Muscle layer of duodenum (tissue), 2 donors: ENCODE measurements around the gene ZIC4.
A peak's percentile ranks its signal among the peaks of the same experiment; 100 is the strongest.

ENCODE experiments used
- H3K27ac ChIP-seq: one replicate; pipeline ENCODE4 v1.7.0; 2013; ENCODE audit warnings: mild to moderate bottlenecking, low read length
- H3K27me3 ChIP-seq: one replicate; pipeline ENCODE4 v1.7.0; 2013; ENCODE audit warnings: low read depth, mild to moderate bottlenecking, control low read depth, low read length
- H3K36me3 ChIP-seq, 2 donors: one replicate each; pipeline ENCODE4 v1.7.0; 2013; ENCODE audit warnings: low read length in 2 of 2, control low read depth in 1 of 2, mild to moderate bottlenecking in 1 of 2; ENCODE audit not compliant: insufficient read depth in 2 of 2, control insufficient read depth in 1 of 2
- H3K4me1 ChIP-seq, 2 donors: one replicate each; pipeline ENCODE4 v1.7.0; 2013; ENCODE audit warnings: low read length in 2 of 2, mild to moderate bottlenecking in 2 of 2, control low read depth in 1 of 2, moderate library complexity in 1 of 2; ENCODE audit not compliant: insufficient read depth in 2 of 2, control insufficient read depth in 1 of 2
- H3K4me3 ChIP-seq, 2 donors: one replicate each; pipeline ENCODE4 v1.7.0; 2013; ENCODE audit warnings: low read length in 2 of 2, low read depth in 1 of 2, mild to moderate bottlenecking in 1 of 2
- H3K9me3 ChIP-seq, 2 donors: one replicate each; pipeline ENCODE4 v1.7.0; 2013; ENCODE audit warnings: low read length in 2 of 2, control low read depth in 1 of 2, mild to moderate bottlenecking in 1 of 2; ENCODE audit not compliant: control insufficient read depth in 1 of 2
- donor health status: healthy.

The ZIC4 gene

GRCh38 chr3:147423798-147424580 lies 17.6 kb upstream of the ZIC4 start:
- peaks cover 58% of the 10 kb centered on the region for H3K27me3 ChIP-seq
- H3K27ac ChIP-seq, result no peak overlapping the region
- H3K4me1 ChIP-seq, result peaks cover 0 to 25% of the 10 kb centered on the region in 2 donors

GRCh38 chr3:147423537-147423797 lies 17.1 kb upstream of the ZIC4 start:
- Histone ChIP-seq H3K36me3 (no peaks in the 10 kb centered on the region), H3K9me3 (peaks cover 2 to 13% of the 10 kb centered on the region in 2 donors), H3K27me3 (peaks cover 63% of the 10 kb centered on the region), H3K27ac (no peak overlapping the region), H3K4me1 (peaks cover 0 to 29% of the 10 kb centered on the region in 2 donors), H3K4me3 (no peak overlapping the region)

More at GRCh38 chr3:147423798-147424580, 17.6 kb upstream of the ZIC4 start:
- Histone ChIP-seq H3K36me3 (no peaks in the 10 kb centered on the region), H3K4me3 (no peak overlapping the region), H3K9me3 (peaks cover 2 to 13% of the 10 kb centered on the region in 2 donors)

GRCh38 chr3:147422601-147423536 lies 16.5 kb upstream of the ZIC4 start:
- Histone ChIP-seq H3K36me3 (no peaks in the 10 kb centered on the region), H3K27ac (no peak overlapping the region), H3K27me3 (peaks cover 68% of the 10 kb centered on the region), H3K4me1 (peaks cover 0 to 29% of the 10 kb centered on the region in 2 donors), H3K9me3 (peaks cover 2 to 13% of the 10 kb centered on the region in 2 donors), H3K4me3 (no peak overlapping the region)

GRCh38 chr3:147422196-147422595 lies 15.9 kb upstream of the ZIC4 start:
- Histone ChIP-seq H3K4me3 (no peak overlapping the region), H3K27me3 (peaks cover 68% of the 10 kb centered on the region), H3K36me3 (no peaks in the 10 kb centered on the region), H3K27ac (no peak overlapping the region), H3K9me3 (peaks cover 2 to 13% of the 10 kb centered on the region in 2 donors), H3K4me1 (peaks cover 0 to 29% of the 10 kb centered on the region in 2 donors)

DNA sequence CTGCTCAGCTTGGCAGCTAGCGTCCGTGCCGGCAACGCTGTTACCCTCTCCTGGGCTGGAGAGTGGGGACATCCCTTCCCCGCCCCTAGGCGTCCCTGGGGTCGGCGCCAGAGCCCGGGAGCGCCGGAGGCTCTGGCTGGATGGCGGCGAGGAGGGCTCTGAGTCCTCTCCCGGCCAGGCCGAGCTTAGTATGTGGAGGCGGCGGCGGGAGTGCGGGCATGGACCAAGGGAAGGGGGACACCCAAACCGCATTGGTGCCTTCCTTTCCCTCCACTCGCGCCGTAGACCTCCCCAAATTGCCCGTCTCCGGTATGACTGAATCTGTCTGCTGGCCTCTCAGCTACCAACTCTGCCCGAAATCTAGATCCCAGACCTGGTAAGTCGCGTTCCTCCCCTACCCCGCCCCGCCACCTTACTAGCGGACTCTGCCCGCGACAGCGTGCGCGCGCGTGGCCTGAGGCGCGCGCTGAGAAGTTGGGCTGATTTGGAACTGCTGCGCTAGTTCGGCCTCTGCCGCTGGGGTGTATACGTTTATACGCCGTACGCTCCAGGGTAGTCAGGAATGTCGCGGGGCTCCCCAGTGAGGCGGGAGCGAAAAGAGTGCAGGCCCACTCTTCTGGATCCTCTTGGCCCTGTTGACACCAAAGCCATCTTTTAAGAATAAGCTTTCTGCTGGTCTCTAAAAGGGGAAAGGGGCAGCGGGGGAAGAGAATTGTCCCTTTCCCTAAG lies 15.0 kb upstream of the ZIC4 start:
- H3K27me3 ChIP-seq, result peaks cover 68% of the 10 kb centered on the region
- H3K27ac ChIP-seq, result no peak overlapping the region
- peak overlapping the region in 1 of 2 donors; percentile 10 for H3K4me3 ChIP-seq

GRCh38 chr3:147420353-147421183 lies 14.2 kb upstream of the ZIC4 start:
- Histone ChIP-seq H3K4me3 (peak overlapping the region in 1 of 2 donors; percentile 10), H3K36me3 (no peaks in the 10 kb centered on the region), H3K4me1 (peaks cover 0 to 29% of the 10 kb centered on the region in 2 donors), H3K27ac (no peak overlapping the region), H3K27me3 (peaks cover 75% of the 10 kb centered on the region), H3K9me3 (peaks cover 2 to 13% of the 10 kb centered on the region in 2 donors)

More for the DNA sequence above, 15.0 kb upstream of the ZIC4 start:
- H3K36me3 ChIP-seq, result no peaks in the 10 kb centered on the region
- H3K9me3 ChIP-seq, result peaks cover 2 to 13% of the 10 kb centered on the region in 2 donors
- peaks cover 0 to 29% of the 10 kb centered on the region in 2 donors for H3K4me1 ChIP-seq

DNA sequence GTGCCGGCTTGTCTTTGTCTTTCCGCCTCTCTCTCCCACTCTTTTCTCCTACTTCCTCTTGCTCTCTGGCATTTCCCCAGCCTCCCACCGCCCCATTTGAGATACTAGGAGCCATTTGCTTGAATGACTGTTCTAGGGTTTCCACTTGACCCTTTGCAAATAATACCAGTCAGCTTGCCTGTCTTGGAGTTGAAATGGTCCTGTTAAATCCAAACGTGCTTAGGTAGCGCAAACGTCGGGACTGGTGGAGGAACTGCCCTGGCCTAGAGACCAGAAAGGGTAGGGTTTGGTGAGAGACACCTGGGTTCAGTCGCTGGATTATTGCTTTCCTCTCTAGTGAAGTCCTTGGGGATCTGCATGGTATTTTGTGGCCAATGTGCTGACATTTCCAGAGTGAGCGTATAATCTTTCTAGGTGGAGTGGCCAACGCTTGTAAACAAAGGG lies 13.5 kb upstream of the ZIC4 start:
- Histone ChIP-seq H3K27ac (no peak overlapping the region), H3K4me1 (peaks cover 0 to 29% of the 10 kb centered on the region in 2 donors), H3K36me3 (no peaks in the 10 kb centered on the region), H3K9me3 (peaks cover 5 to 13% of the 10 kb centered on the region in 2 donors), H3K4me3 (no peak overlapping the region), H3K27me3 (peaks cover 80% of the 10 kb centered on the region)

DNA sequence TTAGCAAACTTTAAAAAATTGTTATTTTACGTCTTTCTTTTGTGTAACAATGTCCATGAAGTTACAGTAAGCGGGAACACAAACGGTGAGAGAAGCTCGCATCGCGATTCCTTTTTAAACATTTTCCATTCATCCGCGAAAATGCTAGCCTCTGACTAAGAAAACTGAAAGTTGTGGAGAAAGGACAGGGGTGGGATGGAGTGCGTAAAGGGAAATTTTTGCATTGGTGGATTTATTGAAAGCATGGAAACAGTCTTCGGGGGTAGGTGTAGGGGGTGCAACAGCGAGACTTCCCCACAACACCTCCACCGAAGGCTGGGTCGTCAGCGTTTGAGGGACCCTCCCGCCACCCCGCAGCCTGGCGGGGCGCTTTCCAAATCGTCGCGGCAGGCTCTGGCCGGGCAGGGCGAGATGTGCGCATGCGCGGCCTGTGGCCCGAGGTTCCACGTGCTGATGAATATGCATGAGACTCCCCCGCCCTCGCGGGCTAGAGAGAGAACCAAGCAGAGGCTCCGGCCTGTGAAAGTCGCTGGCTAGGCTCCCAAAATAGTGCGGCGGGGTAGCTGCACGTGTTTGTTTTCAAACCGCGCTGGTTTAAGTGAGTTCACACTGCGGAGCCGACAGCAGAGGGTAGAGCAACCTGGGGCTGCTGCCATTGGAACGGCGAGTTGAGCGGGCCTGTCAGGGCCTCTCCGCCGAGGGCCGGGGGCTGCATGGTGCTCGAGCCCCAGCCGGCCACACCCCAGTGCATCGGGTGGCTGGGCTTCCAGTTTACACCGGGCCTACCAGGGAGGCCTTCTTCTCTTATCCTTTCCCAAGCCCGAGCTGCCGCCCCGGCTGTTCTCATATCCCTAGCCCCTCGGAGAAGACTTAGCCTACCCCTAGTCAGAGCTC lies 12.7 kb upstream of the ZIC4 start:
- Histone ChIP-seq H3K27me3 (peaks cover 79% of the 10 kb centered on the region), H3K36me3 (no peaks in the 10 kb centered on the region), H3K9me3 (peaks cover 7 to 13% of the 10 kb centered on the region in 2 donors), H3K4me3 (peak overlapping the region; percentile 7 to 49), H3K4me1 (peaks cover 0 to 24% of the 10 kb centered on the region in 2 donors), H3K27ac (no peak overlapping the region)

- peaks cover 76% of the 10 kb centered on the region for H3K27me3 ChIP-seq
- H3K4me1 ChIP-seq, result peaks cover 0 to 28% of the 10 kb centered on the region in 2 donors
- no peak overlapping the region for H3K27ac ChIP-seq
- no peak overlapping the region for H3K4me3 ChIP-seq
- no peaks in the 10 kb centered on the region for H3K36me3 ChIP-seq
- peaks cover 7% of the 10 kb centered on the region in 2 donors for H3K9me3 ChIP-seq
Observed at GRCh38 chr3:147418371-147418781, 12.0 kb upstream of the ZIC4 start.
